ENCODE results near the gene SLC66A2. TPM values are rescaled to one million over a fixed set of nuclear protein-coding genes. Genes with fewer than 3 reads are reported as not detected.

Gene SLC66A2
- polyA plus RNA-seq, 5 donors, result 14.7 to 30.0 (median 20.8) TPM

- DNase-seq, result no peak
These were observed 29.2 kb downstream of the SLC66A2 start for GRCh38 chr18:79921984-79922965.

- no peak for DNase-seq
These were observed 32.4 kb downstream of the SLC66A2 start for GRCh38 chr18:79919089-79919488.

- DNase-seq, result no peak
These were observed 32.8 kb downstream of the SLC66A2 start for GRCh38 chr18:79918615-79919011.

- no peak for DNase-seq
These were observed 33.4 kb downstream of the SLC66A2 start for GRCh38 chr18:79917853-79918614.

GRCh38 chr18:79917169-79917852, 34.1 kb downstream of the SLC66A2 start:
- no peak for DNase-seq

GRCh38 chr18:79916546-79917168, 34.8 kb downstream of the SLC66A2 start:
- DNase-seq, result no peak

- DNase-seq, result no peak
These were observed 35.3 kb downstream of the SLC66A2 start for GRCh38 chr18:79916128-79916494.

- no peak for DNase-seq
These were observed 36.0 kb downstream of the SLC66A2 start for GRCh38 chr18:79915161-79916127.

GRCh38 chr18:79914614-79915160, 36.8 kb downstream of the SLC66A2 start:
- DNase-seq, result no peak

- no peak for DNase-seq
These were observed 38.2 kb downstream of the SLC66A2 start for GRCh38 chr18:79912994-79913831.

GRCh38 chr18:79912409-79912991, 39.0 kb downstream of the SLC66A2 start:
- no peak for DNase-seq

GRCh38 chr18:79911344-79912270, 39.8 kb downstream of the SLC66A2 start:
- DNase-seq, result no peak

GRCh38 chr18:79910563-79911343, 40.7 kb downstream of the SLC66A2 start:
- DNase-seq, result no peak

- no peak for DNase-seq
These were observed 44.7 kb downstream of the SLC66A2 start for GRCh38 chr18:79906706-79907105.

- DNase-seq, result no peak
These were observed 45.5 kb downstream of the SLC66A2 start for GRCh38 chr18:79905993-79906392.

GRCh38 chr18:79905389-79905911, 46.0 kb downstream of the SLC66A2 start:
- no peak for DNase-seq
